Neuronal stem cell (in vitro differentiated cells): ENCODE results near the gene LIPA.
"Not testable (repeated sequence)": the region's sequence is repeated elsewhere in the genome, so short reads cannot be mapped to it uniquely, and the experiment has no call there.

ENCODE experiments used
- DNase-seq: peaks from one replicate; pipeline ENCODE4 v3.0.0-alpha.2; 2013; ENCODE audit warnings: low spot score
- H2AFZ ChIP-seq: one replicate; pipeline ENCODE4 v1.6.1; 2013; ENCODE audit warnings: mild to moderate bottlenecking, low read length, inconsistent platforms
- H2AK5ac ChIP-seq: 2 replicates; pipeline ENCODE4 v1.6.1; 2013; ENCODE audit warnings: low read depth, mild to moderate bottlenecking, inconsistent platforms, low read length, moderate library complexity, mixed read lengths
- H2BK120ac ChIP-seq: 2 replicates; pipeline ENCODE4 v1.6.1; 2013; ENCODE audit warnings: low read depth, mild to moderate bottlenecking, inconsistent platforms, low read length, moderate library complexity, mixed read lengths
- H2BK12ac ChIP-seq: one replicate; pipeline ENCODE4 v1.6.1; 2013; ENCODE audit warnings: low read length, inconsistent platforms
- H2BK15ac ChIP-seq: 2 replicates; pipeline ENCODE4 v1.6.1; 2013; ENCODE audit warnings: mild to moderate bottlenecking, low read length, inconsistent platforms, mixed read lengths
- H2BK5ac ChIP-seq: one replicate; pipeline ENCODE4 v1.6.1; 2013; ENCODE audit warnings: inconsistent platforms, mild to moderate bottlenecking, low read length, moderate library complexity
- H3K14ac ChIP-seq: one replicate; pipeline ENCODE4 v1.6.1; 2013; ENCODE audit warnings: low read length, inconsistent platforms
- H3K18ac ChIP-seq: 2 replicates; pipeline ENCODE4 v1.6.1; 2013; ENCODE audit warnings: low read length, inconsistent platforms
- H3K23ac ChIP-seq: 2 replicates; pipeline ENCODE4 v1.6.1; 2013; ENCODE audit warnings: low read depth, mild to moderate bottlenecking, mixed read lengths, low read length, inconsistent platforms; ENCODE audit not compliant: poor library complexity
- H3K27ac ChIP-seq: replicated peaks from 3 replicates; pipeline ENCODE4 v1.5.1; 2013; ENCODE audit warnings: low read length, inconsistent platforms
- H3K27me3 ChIP-seq, 3 experiments: 2 replicates each; pipeline ENCODE4 v1.6.1; 2013; ENCODE audit warnings: low read length in 3 of 3, mild to moderate bottlenecking in 2 of 3, inconsistent platforms in 1 of 3, low read depth in 1 of 3, mixed read lengths in 1 of 3, moderate library complexity in 1 of 3; ENCODE audit not compliant: control insufficient read depth in 3 of 3, insufficient read depth in 3 of 3
- H3K36me3 ChIP-seq, 2 donors: replicated peaks in 1 of 2; 2 replicates each; pipeline ENCODE4 v1.6.1; 2013; ENCODE audit warnings: low read length in 2 of 2; ENCODE audit not compliant: control insufficient read depth in 2 of 2, insufficient read depth in 2 of 2
- H3K4ac ChIP-seq: 2 replicates; pipeline ENCODE4 v1.6.1; 2013; ENCODE audit warnings: inconsistent platforms, mild to moderate bottlenecking, low read length, moderate library complexity
- H3K4me1 ChIP-seq, 2 donors: 1 replicate in 1 of 2; 2 replicates in 1 of 2; pipeline ENCODE4 v1.6.1; 2013; ENCODE audit warnings: low read length in 2 of 2, low read depth in 1 of 2; ENCODE audit not compliant: control insufficient read depth in 2 of 2, insufficient read depth in 1 of 2
- H3K4me2 ChIP-seq: one replicate; pipeline ENCODE4 v1.6.1; 2013; ENCODE audit warnings: mild to moderate bottlenecking, low read length, inconsistent platforms; ENCODE audit not compliant: insufficient read depth, poor library complexity, severe bottlenecking
- H3K4me3 ChIP-seq, 2 donors: 2 replicates each; pipeline ENCODE4 v1.5.1; 2013; ENCODE audit warnings: low read length in 2 of 2, mild to moderate bottlenecking in 2 of 2, inconsistent platforms in 1 of 2, moderate library complexity in 1 of 2
- H3K79me1 ChIP-seq: one replicate; pipeline ENCODE4 v1.6.1; 2013; ENCODE audit warnings: low read depth, mild to moderate bottlenecking, inconsistent platforms, low read length, moderate library complexity
- H3K9ac ChIP-seq: one replicate; pipeline ENCODE4 v1.6.1; 2013; ENCODE audit warnings: mild to moderate bottlenecking, low read depth, low read length, inconsistent platforms; ENCODE audit not compliant: poor library complexity
- H3K9me3 ChIP-seq, 2 donors: replicated peaks in 1 of 2; 2 replicates each; pipeline versions ENCODE3 to v1.6.1; 2013; ENCODE audit warnings: low read length in 2 of 2, mild to moderate bottlenecking in 2 of 2, inconsistent platforms in 1 of 2, low read depth in 1 of 2, mixed read lengths in 1 of 2, moderate library complexity in 1 of 2; ENCODE audit not compliant: control insufficient read depth in 2 of 2, insufficient read depth in 1 of 2
- H4K8ac ChIP-seq: one replicate; pipeline ENCODE4 v1.6.1; 2013; ENCODE audit warnings: low read depth, mild to moderate bottlenecking, inconsistent platforms, low read length, moderate library complexity
- H4K91ac ChIP-seq: one replicate; pipeline ENCODE4 v1.6.1; 2013; ENCODE audit warnings: low read length, low read depth, mild to moderate bottlenecking, inconsistent platforms; ENCODE audit not compliant: poor library complexity
- WGBS, 2 donors: extraction: QIAGEN DNeasy Blood & Tissue Kit; methylation state at CpG; one replicate each; pipeline ENCODE4 v1.1.7; 2013; ENCODE audit warnings: missing lambda C conversion rate in 2 of 2, mixed read lengths in 1 of 2; ENCODE audit not compliant: insufficient read length in 2 of 2, insufficient replicate concordance in 1 of 2; ENCODE audit errors: extremely low coverage in 2 of 2; 5-methylcytosine and 5-hydroxymethylcytosine counted together

LIPA gene

GRCh38 chr10:89255091-89255579 is 3.6 kb upstream of the LIPA start:
- not testable (repeated sequence) for H4K91ac ChIP-seq, H2BK5ac ChIP-seq, H3K23ac ChIP-seq, DNase-seq, H3K27ac ChIP-seq, H3K4me3 ChIP-seq, H3K4me2 ChIP-seq, H3K14ac ChIP-seq, H3K27me3 ChIP-seq, H3K18ac ChIP-seq, H3K4ac ChIP-seq, H2BK15ac ChIP-seq, H3K9me3 ChIP-seq, H3K4me1 ChIP-seq, H2BK120ac ChIP-seq, H3K79me1 ChIP-seq, H2AFZ ChIP-seq, H4K8ac ChIP-seq, H3K9ac ChIP-seq, H3K36me3 ChIP-seq, H2AK5ac ChIP-seq, H2BK12ac ChIP-seq
- WGBS, 2 donors: no CpG with 5 or more reads among the region's 2 CpGs

GRCh38 chr10:89252225-89252585 is 630 bp upstream of the LIPA start:
- H2BK5ac ChIP-seq: no peak overlapping the region
- H3K23ac ChIP-seq: no peak overlapping the region
- WGBS, 2 donors: no CpG with 5 or more reads among the region's 2 CpGs
- no peaks in the 10 kb centered on the region for H3K36me3 ChIP-seq
- no peak overlapping the region for H3K4me3 ChIP-seq
- H4K8ac ChIP-seq: no peak overlapping the region
- peaks cover 0 to 3% (median 2%) of the 10 kb centered on the region in 3 experiments for H3K27me3 ChIP-seq
- no peak overlapping the region for H2BK120ac ChIP-seq
- no peak overlapping the region for H2BK12ac ChIP-seq
- H3K9ac ChIP-seq: no peak overlapping the region
- H2AK5ac ChIP-seq: no peak overlapping the region
- peak overlapping the region; percentile 98 for H2AFZ ChIP-seq
- no peak overlapping the region for H4K91ac ChIP-seq
- H3K14ac ChIP-seq: no peak overlapping the region
- H3K9me3 ChIP-seq: peaks cover 7% of the 10 kb centered on the region in 2 donors
- no peak overlapping the region for H3K4ac ChIP-seq
- H2BK15ac ChIP-seq: no peak overlapping the region
- H3K4me2 ChIP-seq: no peak overlapping the region
- H3K27ac ChIP-seq: no peak overlapping the region
- no peak for DNase-seq
- no peak overlapping the region for H3K18ac ChIP-seq
- peaks cover 2 to 4% of the 10 kb centered on the region in 2 donors for H3K4me1 ChIP-seq
- no peaks in the 10 kb centered on the region for H3K79me1 ChIP-seq

GRCh38 chr10:89250865-89251408 is 638 bp downstream of the LIPA start:
- H3K4me1 ChIP-seq: peaks cover 2 to 4% of the 10 kb centered on the region in 2 donors

GRCh38 chr10:89248990-89249389 is 2.6 kb downstream of the LIPA start:
- Histone ChIP-seq H3K27me3 (peaks cover 0 to 3% (median 2%) of the 10 kb centered on the region in 3 experiments), H2BK5ac (no peak overlapping the region), H3K4me1 (peaks cover 2 to 4% of the 10 kb centered on the region in 2 donors), H4K8ac (no peak overlapping the region), H4K91ac (no peak overlapping the region), H3K27ac (no peak overlapping the region), H3K23ac (no peak overlapping the region), H2BK15ac (no peak overlapping the region), H2AFZ (no peak overlapping the region), H2BK12ac (no peak overlapping the region), H3K79me1 (no peaks in the 10 kb centered on the region), H3K4me3 (no peak overlapping the region), H2BK120ac (no peak overlapping the region), H2AK5ac (no peak overlapping the region), H3K36me3 (no peaks in the 10 kb centered on the region), H3K9ac (no peak overlapping the region), H3K14ac (no peak overlapping the region), H3K9me3 (peaks cover 4 to 5% of the 10 kb centered on the region in 2 donors), H3K4me2 (no peak overlapping the region), H3K4ac (no peak overlapping the region), H3K18ac (no peak overlapping the region)
- no CpG with 5 or more reads among the region's 3 CpGs for WGBS, 2 donors
- DNase-seq: no peak

More at GRCh38 chr10:89250865-89251408, 638 bp downstream of the LIPA start:
- Histone ChIP-seq H2BK5ac (no peak overlapping the region), H3K79me1 (no peaks in the 10 kb centered on the region), H3K36me3 (no peaks in the 10 kb centered on the region), H2BK12ac (no peak overlapping the region), H3K27ac (no peak overlapping the region), H2BK120ac (peak overlapping the region; percentile 47), H3K9me3 (peaks cover 7% of the 10 kb centered on the region in 2 donors), H3K9ac (peak overlapping the region; percentile 86), H2AFZ (peak overlapping the region; percentile 98), H2BK15ac (no peak overlapping the region), H3K4me3 (peak overlapping the region; percentile 69 to 89), H3K4ac (no peak overlapping the region), H3K4me2 (peak overlapping the region; percentile 58), H4K91ac (no peak overlapping the region), H3K23ac (peak overlapping the region; percentile 73), H3K27me3 (peaks cover 0 to 3% (median 2%) of the 10 kb centered on the region in 3 experiments), H3K18ac (peak overlapping the region; percentile 90), H2AK5ac (peak overlapping the region; percentile 21), H4K8ac (no peak overlapping the region), H3K14ac (peak overlapping the region; percentile 56)
- WGBS, 2 donors: no CpG with 5 or more reads among the region's 13 CpGs
- no peak for DNase-seq
